HG03039 (cell line): Measurements from ENCODE around the gene ATAD3C.
"Not testable (repeated sequence)": the region's sequence is repeated elsewhere in the genome, so short reads cannot be mapped to it uniquely, and the experiment has no call there.

ENCODE experiments used
- ATAC-seq: cut with Tn5 transposase; IDR thresholded peaks from one replicate; pipeline ENCODE4 v1.9.1; 2021; ENCODE audit warnings: mild to moderate bottlenecking, moderate library complexity; ENCODE audit not compliant: unreplicated experiment

The ATAD3C gene

DNA sequence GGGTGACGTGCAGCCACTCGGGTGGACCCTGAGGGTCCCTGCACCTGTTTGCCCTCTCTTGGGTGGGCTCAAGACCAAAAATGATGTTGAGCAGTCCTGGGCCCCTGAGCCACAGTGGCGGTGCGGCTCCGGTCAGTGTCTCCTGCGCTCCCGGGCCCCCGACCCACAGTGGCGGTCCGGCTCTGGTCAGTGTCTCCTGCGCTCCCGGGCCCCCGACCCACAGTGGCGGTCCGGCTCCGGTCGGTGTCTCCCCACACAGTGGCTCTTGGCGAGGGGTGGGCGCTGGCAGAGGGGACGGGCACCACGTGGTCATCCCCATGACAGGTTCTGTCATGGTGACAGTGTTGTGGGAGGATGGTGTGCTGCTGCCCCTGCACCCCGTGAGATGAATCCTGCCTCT lies 44.8 kb downstream of the ATAD3C start:
- not testable (repeated sequence) for ATAC-seq

DNA sequence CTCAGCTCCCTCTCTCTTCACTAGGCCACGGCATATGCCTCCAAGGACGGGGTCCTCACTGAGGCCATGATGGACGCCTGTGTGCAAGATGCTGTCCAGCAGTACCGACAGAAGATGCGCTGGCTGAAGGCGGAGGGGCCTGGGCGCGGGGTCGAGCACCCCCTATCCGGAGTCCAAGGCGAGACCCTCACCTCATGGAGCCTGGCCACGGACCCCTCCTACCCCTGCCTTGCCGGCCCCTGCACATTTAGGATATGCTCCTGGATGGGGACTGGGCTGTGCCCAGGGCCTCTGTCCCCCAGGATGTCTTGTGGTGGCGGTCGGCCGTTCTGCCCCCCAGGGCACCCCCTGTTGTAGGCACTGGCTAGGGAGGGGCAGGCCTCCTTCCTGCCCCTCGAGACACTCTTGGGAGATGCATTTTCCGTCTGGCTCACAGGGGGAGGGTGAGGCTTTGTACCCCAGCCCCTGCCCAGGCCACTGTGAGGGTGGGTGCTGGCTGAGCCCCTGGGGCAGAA lies 46.0 kb downstream of the ATAD3C start:
- ATAC-seq: not testable (repeated sequence)

DNA sequence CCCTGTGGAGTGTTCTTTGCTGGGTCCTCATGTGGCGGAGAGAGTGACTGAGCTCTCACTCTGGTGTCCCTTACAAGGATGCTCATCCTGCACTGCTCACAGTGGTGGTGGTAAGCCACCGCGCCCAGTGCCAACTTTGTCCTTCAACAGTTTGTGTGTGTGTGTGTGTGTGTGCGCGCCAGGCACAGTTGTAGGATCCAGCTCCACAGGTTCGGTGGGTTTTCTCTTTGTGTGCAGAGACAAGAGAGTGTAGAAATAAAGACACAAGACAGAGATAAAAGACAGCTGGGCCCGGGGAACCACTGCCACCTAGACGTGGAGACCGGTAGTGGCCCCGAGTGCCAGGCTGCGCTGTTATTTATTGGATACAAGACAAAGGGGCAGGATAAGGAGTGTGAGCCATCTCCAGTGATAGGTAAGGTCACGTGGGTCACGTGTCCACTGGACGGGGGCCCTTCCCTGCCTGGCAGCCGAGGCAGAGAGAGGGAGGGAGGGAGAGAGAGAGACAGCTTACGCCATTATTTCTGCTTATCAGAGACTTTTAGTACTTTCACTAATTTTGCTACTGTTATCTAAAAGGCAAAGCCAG lies 55.4 kb downstream of the ATAD3C start:
- ATAC-seq: not testable (repeated sequence)

DNA sequence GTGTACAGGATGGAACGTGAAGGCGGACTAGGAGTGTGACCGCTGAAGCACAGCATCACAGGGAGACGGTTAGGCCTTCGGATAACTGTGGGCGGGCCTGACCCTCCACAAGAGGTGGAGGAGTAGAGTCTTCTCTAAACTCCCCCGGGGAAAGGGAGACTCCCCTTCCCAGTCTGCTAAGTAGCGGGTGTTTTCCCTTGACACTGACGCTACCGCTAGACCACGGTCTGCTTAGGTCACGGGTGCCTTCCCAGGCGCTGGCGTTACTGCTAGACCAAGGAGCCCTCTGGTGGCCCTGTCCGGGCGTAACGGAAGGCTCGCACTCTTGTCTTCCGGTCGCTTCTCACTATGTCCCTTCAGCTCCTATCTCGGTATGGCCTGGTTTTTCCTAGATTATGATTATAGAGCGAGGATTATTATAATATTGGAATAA lies 55.9 kb downstream of the ATAD3C start:
- not testable (repeated sequence) for ATAC-seq

DNA sequence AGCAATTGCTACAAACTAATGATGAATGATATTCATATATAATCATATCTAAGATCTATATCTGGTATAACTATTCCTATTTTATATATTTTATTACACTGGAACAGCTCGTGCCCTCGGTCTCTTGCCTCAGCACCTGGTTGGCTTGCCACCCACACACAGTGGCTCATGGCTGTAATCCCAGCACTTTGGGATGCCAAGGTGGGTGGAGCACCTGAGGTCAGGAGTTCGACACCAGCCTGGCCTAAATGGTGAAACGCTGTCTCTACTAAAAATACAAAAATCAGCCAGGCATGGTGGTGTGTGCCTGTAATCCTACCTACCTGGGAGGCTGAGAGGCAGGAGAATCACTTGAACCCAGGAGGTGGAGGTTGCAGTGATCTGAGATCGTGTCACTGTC lies 56.3 kb downstream of the ATAD3C start:
- ATAC-seq: not testable (repeated sequence)

DNA sequence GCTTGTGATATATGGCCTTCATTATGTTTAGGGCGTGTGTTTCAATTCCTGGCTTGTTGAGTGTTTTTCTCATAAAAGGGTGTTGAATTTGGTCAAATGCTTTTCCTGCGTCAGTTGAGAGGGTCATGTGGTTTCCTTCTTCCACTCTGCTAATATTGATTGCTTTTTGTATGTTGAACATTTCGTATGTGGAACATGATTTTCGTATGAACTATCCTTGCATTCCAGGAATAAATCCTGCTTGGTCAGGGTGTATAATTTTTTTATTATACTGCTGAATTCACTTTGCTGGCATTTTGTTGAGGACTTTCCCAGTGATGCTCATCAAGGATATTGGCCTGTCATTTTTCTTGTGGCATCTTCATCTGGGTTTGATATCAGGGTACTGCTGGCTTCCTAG lies 57.8 kb downstream of the ATAD3C start:
- no peak for ATAC-seq

DNA sequence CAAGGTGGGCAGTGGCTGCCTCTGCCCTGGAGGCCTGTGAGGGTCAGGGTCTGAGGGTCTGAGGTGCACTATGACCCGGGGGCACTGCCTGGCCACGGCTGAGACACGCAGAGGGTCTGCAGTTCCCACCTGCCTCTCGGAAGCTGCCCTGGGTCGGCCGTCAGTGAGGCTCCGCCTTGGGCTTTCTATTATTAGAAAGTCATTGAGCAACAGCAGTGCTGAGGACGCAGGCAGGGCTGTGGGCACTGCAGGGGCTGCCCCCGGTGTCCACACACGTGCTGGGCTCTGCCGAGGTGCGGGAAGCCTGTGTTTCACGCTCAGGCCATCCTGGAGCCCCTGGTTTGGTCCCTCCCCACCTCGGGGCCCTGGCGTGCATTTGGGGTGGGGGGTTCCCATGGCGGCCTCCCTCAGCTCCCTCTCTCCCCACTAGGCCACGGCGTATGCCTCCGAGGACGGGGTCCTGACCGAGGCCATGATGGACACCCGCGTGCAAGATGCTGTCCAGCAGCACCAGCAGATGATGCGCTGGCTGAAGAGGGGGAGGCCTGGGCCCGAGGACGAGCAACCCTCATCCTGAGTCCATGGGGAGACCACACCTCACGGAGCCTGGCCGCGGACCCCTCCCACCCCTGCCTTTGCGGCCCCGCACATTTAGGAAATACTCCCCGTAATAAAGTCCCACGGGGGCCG lies 59.4 kb downstream of the ATAD3C start:
- not testable (repeated sequence) for ATAC-seq

DNA sequence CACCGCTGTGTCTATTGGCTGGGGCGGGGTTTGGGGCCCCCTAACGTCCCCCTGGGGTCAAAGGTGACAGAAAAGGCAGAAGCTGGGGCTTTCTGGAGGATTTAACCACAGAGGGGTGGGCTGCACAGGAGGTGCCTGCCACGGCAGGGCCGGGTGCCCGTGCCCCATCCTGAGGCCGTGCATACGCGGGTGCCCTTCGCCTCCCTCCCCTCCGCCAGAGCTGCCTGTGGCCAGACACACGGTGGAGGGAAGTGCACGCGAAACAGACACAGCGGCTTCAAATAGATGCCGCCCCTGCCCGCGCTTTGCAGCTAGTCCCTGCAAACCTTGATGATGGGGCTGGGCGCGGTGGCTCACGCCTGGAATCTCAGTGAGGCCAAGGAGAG lies 60.0 kb downstream of the ATAD3C start:
- ATAC-seq: not testable (repeated sequence)

DNA sequence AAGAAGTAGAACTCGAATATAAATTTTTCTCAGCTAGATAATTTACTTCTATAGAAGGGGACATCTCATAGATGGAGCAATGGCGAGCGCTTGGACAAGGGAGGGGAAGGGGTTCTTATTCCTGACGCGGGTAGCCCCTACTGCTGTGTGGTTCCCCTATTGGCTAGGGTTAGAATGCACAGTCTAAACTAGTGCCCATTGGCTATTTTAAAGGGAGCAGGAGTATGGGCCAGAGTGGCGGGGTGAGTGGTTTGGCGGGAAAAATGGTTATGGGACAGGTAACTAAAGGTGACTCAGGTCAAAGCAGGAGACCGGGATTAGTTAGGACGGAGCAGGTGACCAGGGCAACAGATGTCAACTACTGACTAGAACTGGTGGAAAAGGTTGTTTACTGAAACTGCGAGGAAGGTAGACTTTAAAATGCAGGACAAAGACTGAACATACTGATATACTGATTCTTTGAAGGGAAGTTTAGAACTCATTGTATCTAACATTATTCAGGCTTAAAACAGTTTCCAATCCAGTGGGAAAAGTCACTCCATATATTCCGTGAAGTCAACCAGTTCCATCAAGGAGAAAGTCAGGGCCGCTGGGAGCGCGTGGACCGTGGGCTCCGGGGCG lies 61.5 kb downstream of the ATAD3C start:
- no peak for ATAC-seq

DNA sequence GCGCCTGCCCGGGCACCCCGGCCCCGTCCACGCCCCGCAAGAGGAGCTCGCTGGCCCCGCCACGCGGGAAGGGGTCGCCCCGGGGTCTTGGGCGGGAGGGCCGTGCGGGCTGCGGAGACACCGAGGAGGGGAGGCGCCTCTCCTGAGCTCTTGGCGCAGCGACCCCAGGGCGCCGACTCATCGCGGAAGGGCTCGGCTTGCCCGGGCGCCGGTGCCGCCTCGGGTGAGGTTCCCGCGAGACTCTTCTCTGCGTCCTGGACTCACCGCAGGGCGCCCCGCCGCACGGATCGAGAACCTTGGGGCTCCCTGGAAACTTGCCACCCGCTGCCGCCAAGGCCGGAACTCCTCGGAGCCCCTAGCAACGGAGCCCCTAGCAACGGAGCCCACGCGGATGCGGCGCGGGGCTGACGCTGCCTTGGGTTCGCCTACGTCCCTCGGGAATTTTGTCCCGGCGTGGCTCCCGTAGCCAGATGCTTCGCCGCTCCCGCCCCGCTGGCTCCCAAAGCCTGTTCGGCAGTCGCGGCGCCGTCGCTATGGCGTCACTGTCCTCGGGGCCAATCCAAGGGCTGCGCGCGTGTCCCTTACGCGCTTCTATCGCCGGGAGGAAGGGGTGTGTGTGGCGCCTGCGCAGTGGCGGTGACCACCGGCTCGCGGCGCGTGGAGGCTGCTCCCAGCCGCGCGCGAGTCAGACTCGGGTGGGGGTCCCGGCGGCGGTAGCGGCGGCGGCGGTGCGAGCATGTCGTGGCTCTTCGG lies 62.2 kb downstream of the ATAD3C start, which contains the start of gene ATAD3A:
ATAD3A (plus strand) TSS at position 630 of the 753 bp plus-strand sequence; CDS start at position 737, 107 bp downstream.
- ATAC-seq: peak; percentile 77

DNA sequence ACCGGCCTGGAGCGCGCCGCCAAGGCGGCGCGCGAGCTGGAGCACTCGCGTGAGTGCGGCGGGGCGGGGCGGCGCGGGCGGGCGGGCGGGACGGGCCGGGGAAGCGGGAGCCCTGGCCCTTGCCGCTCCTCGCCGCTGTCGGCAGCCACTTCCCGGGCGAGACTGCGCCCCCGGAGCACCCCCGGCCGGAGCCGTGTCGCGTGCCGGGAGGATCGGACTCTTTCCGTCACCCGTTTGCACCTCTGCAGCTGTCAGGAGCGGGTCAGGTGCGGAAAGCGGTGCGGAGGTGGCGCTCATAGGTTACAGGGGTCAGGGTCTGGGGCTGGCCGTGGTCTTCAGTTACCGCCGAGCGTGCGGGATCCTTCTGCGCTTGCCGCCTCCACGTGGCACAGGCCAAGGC lies 62.9 kb downstream of the ATAD3C start:
- ATAC-seq: not testable (repeated sequence)

DNA sequence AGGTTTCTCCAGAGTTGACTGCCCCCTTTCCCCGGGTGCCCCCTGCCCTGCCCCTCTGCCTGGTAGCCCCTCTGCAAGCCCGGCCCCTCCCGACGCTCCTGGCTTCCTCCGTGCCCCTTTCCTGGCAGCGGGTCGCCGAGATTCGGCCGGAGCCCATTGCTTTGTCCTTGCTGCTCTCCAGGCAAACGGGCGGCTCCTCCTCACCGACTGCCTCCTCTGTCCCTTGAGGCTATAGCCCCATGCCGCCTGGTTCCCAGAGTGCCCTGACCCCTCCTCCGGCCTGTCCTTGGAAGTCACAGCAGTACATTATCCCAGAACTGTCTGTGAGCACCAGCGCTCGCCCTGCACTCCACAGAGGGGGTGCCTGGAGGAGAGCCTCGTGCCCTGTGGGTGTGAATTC lies 64.2 kb downstream of the ATAD3C start:
- ATAC-seq: not testable (repeated sequence)

DNA sequence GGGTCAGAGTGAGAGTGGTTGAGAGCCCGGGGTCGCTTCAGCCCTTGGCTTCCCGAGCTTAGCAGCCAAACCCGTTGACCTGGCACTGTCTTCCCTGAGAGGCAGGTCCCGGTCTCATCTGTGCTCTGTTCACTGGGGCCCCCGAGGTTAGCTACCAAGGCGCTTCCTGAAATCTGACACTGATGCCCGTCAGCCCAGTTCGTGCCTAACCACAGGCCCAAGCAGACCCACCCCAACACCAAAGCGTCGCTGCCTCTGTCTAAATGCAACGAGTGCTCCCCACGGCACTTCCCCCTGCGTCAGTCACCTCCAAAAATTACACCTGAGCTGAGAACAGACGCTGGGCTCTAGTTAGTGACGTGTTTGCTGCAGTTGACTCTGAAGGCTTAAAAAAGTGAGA lies 64.9 kb downstream of the ATAD3C start:
- ATAC-seq: not testable (repeated sequence)

DNA sequence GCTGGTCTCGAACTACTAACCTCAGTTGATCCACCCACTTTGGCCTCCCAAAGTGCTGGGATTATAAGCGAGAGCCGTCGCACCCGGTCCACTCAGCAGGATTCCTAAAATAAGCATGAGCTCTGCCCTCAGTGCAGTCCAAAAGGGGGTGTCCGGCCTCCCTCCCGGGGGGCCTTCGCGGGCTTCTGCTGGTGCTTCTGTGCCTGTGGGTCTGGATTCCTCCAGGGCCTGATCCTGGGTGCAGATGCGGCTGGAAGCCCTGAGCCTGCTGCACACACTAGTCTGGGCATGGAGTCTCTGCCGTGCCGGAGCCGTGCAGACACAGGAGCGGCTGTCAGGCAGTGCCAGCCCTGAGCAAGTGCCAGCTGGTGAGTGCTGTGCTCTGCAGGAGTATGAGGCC lies 67.4 kb downstream of the ATAD3C start:
- ATAC-seq: not testable (repeated sequence)

DNA sequence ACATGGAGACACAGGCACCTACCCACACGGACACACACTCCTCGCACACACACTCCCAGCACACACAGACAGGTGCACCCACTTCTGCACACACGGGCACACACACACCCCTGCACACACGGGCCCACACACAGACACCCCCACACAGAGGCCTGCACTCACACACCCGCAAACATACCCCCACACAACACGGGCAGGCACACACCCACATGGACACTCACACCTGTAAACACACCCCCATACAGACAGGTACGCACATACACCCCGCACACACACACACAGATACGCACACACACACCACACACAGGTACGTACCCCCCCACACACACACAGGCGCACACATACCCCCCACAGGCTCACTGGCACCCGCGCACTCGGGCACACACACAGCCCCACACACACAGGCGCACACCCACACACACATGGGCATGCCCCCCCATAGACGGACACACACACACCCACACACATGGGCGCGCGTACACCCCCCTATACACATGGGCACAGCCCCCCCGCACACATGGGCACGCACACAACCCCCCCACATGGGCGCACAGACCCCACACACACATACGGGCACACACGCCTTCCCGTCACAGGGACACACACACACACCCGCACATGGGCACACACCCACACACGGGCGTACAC lies 68.6 kb downstream of the ATAD3C start:
- no peak for ATAC-seq

DNA sequence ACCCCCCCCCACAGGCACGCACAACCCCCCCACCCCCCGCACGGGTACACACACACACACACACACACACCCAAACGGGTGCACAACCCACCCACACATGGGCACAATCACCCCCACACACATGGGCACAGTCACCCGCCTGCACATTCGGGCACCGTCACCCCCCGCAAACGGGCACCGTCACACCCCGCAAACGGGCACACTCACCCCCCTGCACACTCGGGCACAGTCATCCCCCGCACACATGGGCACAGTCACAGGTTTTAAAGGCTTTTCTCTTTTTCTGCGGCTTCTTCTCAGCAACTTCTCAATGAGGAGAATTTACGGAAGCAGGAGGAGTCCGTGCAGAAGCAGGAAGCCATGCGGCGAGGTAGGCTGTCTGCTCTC lies 69.1 kb downstream of the ATAD3C start:
- not testable (repeated sequence) for ATAC-seq
